Adrenal gland (tissue), 12 donors: ENCODE measurements around the gene PRDX5. TPM values are rescaled to one million over a fixed set of nuclear protein-coding genes. Genes with fewer than 3 reads are reported as not detected.
A peak's percentile ranks its signal among the peaks of the same experiment; 100 is the strongest.

Experiments
- DNase-seq, 7 donors: peaks; one replicate each; pipeline ENCODE4 v3.0.0-alpha.2; 2019 to 2020
- H3K27ac ChIP-seq, 5 donors: fragments of 200-600 bp; sonication (generic) in 4 of 5; 1 replicate in 3 of 5; 2 replicates in 2 of 5; pipeline versions ENCODE4 v1.5.1 to v1.8.0; 2016 to 2020; ENCODE audit warnings: mild to moderate bottlenecking in 1 of 5
- H3K27me3 ChIP-seq: fragments of 200-600 bp; 2 replicates; pipeline ENCODE4 v1.8.0; 2021
- H3K36me3 ChIP-seq, 2 donors: fragments of 200-600 bp; replicated peaks in 1 of 2; 1 replicate in 1 of 2; 2 replicates in 1 of 2; pipeline versions ENCODE4 v1.5.1 to v1.8.0; 2018 to 2022
- H3K4me1 ChIP-seq, 2 donors: fragments of 200-600 bp; replicated peaks in 1 of 2; 1 replicate in 1 of 2; 2 replicates in 1 of 2; pipeline versions ENCODE4 v1.5.1 to v1.8.0; 2018 to 2021
- H3K4me3 ChIP-seq, 4 donors: fragments of 200-600 bp; sonication (generic) in 3 of 4; one replicate each; pipeline ENCODE4 v1.5.1; 2016 to 2018
- H3K9me3 ChIP-seq, 3 donors: fragments of 200-600 bp; sonication (generic) in 1 of 3; replicated peaks in 1 of 3; 1 replicate in 2 of 3; 2 replicates in 1 of 3; pipeline versions ENCODE4 v1.5.1 to v1.8.0; 2016 to 2021
- POLR2A ChIP-seq, 2 donors: fragments of 450-650 bp; IDR thresholded peaks; one replicate each; pipeline ENCODE4 v1.6.1; 2017; ENCODE audit warnings: antibody characterized with exemption in 2 of 2, mild to moderate bottlenecking in 2 of 2, moderate library complexity in 1 of 2
- WGBS, 4 donors: extraction: QIAGEN DNeasy Blood & Tissue Kit in 2 of 4; methylation state at CpG; one replicate each; pipeline versions ENCODE4 v1.1.5 to v1.1.7; 2013 to 2017; 5-methylcytosine and 5-hydroxymethylcytosine counted together
- intact Hi-C, 2 donors: fragments of 100-400 bp; cut with DNase I; formaldehyde crosslinking; loops; one replicate each; pipeline versions ENCODE4 v1.14.1 to v1.15.0; 2022 to 2023
- polyA plus RNA-seq, 3 donors: library from polyadenylated mRNA; stranded (reverse); fragments of 200-250 nt in 2 of 3; fragments of 350-450 nt in 1 of 3; fragmentation: Illumina TruSeq in 1 of 3; extraction: RNeasy Lipid Tissue Mini Kit (QIAGEN cat#74804) in 1 of 3; gene quantifications; one replicate each; pipeline ENCODE4 v1.2.3, GENCODE V29; 2013 to 2014
- total RNA-seq, 9 donors: library from RNA; depleted of rRNA in 4 of 9; stranded (reverse); fragments of >200 nt in 4 of 9; fragments of 120-200 nt in 1 of 9; fragmentation: NEBNext Ultra II Directional in 1 of 9; extraction: Animal tissue kit (Norgen Biotek cat#: 25700) in 1 of 9; gene quantifications; one replicate each; pipeline versions ENCODE4 v1.1.0 to v1.2.4, GENCODE V29; 2013 to 2023
- TF ChIP-seq, protein P1 (sequence below), 6 experiments: fragments of 450-650 bp in 4 of 6; fragments of 200-600 bp in 2 of 6; sonication (generic) in 1 of 6; IDR thresholded peaks; 1 replicate in 5 of 6; 2 replicates in 1 of 6; pipeline versions ENCODE4 v1.5.1 to v1.8.0; 2016 to 2021; ENCODE audit warnings: antibody characterized with exemption in 6 of 6, mild to moderate bottlenecking in 2 of 6, moderate library complexity in 1 of 6
- donor health status: healthy with polysubstance abuse.
- donor health status: Bipolar disorder and iron deficiency.
- donor health status: DM: yes; HTN: yes; CAD: no.
- donor health status: DM: no; HTN: no; CAD: no.
- donor health status: DM: no; HTN: no; CAD: no.
- donor health status: DM: yes; HTN: yes; CAD: no.

The PRDX5 gene
- total and polyA plus RNA-seq, 12 donors: 324 to 843 (median 478) TPM

DNA sequence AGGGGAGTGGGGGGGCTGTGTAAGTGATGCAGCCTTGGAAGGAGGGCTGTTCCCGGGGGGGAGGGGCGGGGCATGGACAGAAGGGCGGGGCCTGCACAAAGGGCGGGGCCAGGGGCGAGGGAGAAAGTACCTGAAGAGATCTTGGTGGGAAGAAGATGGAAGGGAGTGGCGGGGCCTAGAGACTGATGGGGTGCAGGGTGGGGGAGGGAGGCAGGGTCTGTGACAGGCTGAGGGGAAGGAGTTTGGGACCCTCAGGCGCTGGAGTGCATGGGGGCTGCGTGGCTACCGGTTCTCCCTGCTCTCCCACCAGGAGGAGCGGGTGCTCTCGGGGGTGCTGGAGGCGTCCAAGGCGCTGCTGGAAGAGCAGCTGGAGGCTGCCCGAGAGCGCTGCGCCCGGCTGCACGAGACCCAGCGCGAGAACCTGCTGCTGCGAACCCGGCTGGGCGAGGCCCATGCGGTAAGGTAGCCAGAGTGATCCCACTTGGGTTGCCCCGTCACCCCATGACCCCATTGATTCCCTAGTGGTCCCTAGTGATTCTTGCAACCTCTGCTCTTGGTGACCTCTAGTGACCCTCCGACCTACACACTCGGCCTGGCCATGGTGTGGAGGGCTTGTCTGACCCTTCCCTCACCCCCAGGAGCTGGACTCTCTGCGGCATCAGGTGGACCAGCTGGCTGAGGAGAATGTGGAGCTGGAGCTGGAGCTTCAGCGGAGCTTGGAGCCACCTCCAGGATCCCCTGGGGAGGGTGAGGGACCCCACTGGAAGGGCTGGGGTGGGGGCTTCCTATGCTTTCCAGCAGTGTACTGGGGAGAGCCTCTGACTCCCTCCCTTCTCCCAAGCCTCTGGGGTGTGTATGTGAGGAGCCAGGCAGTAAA lies 25.2 kb downstream of the PRDX5 start:
- peak in 1 of 7 donors; percentile 51 for DNase-seq
- TF ChIP-seq POLR2A (IDR thresholded peaks at IDR 0.05): no peak
- TF ChIP-seq, protein P1, sequence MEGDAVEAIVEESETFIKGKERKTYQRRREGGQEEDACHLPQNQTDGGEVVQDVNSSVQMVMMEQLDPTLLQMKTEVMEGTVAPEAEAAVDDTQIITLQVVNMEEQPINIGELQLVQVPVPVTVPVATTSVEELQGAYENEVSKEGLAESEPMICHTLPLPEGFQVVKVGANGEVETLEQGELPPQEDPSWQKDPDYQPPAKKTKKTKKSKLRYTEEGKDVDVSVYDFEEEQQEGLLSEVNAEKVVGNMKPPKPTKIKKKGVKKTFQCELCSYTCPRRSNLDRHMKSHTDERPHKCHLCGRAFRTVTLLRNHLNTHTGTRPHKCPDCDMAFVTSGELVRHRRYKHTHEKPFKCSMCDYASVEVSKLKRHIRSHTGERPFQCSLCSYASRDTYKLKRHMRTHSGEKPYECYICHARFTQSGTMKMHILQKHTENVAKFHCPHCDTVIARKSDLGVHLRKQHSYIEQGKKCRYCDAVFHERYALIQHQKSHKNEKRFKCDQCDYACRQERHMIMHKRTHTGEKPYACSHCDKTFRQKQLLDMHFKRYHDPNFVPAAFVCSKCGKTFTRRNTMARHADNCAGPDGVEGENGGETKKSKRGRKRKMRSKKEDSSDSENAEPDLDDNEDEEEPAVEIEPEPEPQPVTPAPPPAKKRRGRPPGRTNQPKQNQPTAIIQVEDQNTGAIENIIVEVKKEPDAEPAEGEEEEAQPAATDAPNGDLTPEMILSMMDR (IDR thresholded peaks at IDR 0.05): no peak
- 60 to 73% (median 67%) methylated on average over 24 to 29 of the region's 29 CpGs for WGBS, 4 donors

DNA sequence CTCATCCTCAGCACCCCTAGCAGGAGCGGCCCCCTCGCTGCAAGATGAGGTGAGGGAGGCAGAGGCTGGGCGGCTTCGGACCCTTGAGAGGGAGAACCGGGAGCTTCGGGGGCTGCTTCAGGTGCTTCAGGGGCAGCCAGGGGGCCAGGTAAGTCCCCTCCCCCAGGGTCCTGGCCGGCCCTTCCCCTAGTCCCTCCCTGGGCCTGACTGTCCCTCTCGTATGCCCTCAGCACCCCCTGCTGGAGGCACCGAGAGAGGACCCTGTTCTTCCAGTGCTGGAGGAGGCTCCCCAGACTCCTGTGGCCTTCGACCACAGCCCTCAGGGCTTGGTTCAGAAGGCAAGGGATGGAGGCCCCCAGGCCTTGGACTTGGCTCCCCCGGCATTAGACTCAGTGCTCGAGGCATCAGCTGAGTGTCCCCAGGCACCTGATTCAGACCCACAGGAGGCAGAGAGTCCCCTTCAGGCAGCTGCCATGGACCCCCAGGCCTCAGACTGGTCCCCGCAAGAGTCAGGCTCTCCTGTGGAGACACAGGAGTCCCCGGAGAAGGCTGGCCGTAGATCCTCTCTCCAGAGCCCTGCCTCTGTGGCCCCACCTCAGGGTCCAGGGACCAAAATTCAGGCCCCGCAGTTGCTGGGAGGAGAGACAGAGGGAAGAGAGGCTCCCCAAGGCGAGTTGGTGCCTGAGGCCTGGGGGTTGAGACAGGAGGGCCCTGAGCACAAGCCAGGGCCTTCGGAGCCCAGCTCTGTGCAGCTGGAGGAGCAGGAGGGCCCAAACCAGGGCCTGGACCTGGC lies 26.0 kb downstream of the PRDX5 start:
- H3K27me3 ChIP-seq: no peaks in the 10 kb centered on the region
- intact Hi-C loops: no loop called here
- no peaks in the 10 kb centered on the region for H3K36me3 ChIP-seq
- TF ChIP-seq POLR2A (IDR thresholded peaks at IDR 0.05): no peak
- TF ChIP-seq, protein P1 (IDR thresholded peaks at IDR 0.05): peak in 4 of 6 experiments; percentile 22 to 32 (median 26)
- no peak overlapping the region for H3K4me3 ChIP-seq
- no peaks in the 10 kb centered on the region for H3K9me3 ChIP-seq
- H3K27ac ChIP-seq: no peak overlapping the region
- 78 to 81% (median 79%) methylated on average over 9 to 18 of the region's 18 CpGs for WGBS, 4 donors
- H3K4me1 ChIP-seq: peaks cover 6% of the 10 kb centered on the region in 2 donors
- peak in 2 of 7 donors; percentile 41 to 47 for DNase-seq

More for the DNA sequence above, 25.2 kb downstream of the PRDX5 start:
- H3K27me3 ChIP-seq: no peaks in the 10 kb centered on the region
- H3K36me3 ChIP-seq: no peaks in the 10 kb centered on the region
- H3K4me3 ChIP-seq: peak overlapping the region in 1 of 4 donors; percentile 43
- peaks cover 6% of the 10 kb centered on the region in 2 donors for H3K4me1 ChIP-seq
- H3K27ac ChIP-seq: peak overlapping the region in 1 of 5 donors; percentile 71
- intact Hi-C loops: no loop called here
- no peaks in the 10 kb centered on the region for H3K9me3 ChIP-seq

DNA sequence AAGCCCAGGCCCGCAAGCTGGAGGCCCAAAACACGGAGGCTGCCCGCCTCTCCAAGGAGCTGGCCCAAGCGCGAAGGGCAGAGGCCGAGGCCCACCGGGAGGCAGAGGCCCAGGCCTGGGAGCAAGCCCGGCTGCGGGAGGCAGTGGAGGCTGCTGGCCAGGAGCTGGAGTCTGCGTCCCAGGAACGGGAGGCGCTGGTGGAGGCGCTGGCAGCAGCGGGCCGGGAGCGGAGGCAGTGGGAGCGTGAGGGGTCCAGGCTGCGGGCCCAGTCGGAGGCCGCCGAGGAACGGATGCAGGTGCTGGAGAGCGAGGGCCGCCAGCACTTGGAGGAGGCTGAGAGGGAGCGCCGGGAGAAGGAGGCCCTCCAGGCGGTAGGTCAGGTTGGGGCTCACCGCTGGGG lies 26.9 kb downstream of the PRDX5 start:
- WGBS, 4 donors: 91 to 94% (median 93%) methylated on average over 20 to 28 of the region's 28 CpGs
- DNase-seq: no peak
- TF ChIP-seq, protein P1 (IDR thresholded peaks at IDR 0.05): no peak
- no peak for TF ChIP-seq POLR2A (IDR thresholded peaks at IDR 0.05)
- Histone ChIP-seq H3K9me3 (no peaks in the 10 kb centered on the region), H3K36me3 (no peaks in the 10 kb centered on the region), H3K27me3 (no peaks in the 10 kb centered on the region), H3K4me3 (no peak overlapping the region), H3K27ac (no peak overlapping the region), H3K4me1 (peaks cover 6% of the 10 kb centered on the region in 2 donors)
- intact Hi-C loops: no loop called here

DNA sequence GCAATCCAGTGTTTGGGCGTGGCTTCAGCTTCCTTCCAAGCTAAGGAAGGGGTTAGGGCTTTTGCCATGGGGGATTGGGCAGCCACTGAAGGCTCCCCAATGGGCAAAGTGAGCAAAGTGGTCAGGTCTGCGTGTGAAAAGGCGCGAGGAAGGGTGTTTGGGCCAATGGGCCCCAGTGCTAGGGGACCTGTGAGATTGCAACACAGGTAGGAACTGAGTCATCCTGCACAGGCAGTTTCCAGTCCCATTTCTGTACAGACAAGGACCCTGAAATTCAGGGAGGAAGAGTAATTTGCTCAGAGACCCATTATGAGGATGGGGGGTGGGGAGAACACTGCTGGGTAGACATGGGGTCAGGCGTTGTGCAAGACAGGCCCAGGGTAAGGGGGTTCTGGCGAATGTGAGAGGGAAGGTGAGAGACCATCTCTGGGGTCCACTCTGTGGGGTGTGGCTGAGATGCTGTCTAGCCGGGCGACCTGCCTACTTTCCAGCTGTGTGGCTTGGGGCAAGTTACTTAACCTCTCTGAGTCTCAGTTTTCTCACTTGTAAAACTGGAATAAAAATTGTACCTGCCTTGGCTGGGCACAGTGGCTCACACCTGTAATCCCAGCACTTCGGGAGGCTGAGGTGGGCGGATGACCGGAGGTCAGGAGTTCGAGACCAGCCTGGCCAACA lies 29.4 kb downstream of the PRDX5 start:
- 77 to 86% (median 86%) methylated on average over 9 to 12 of the region's 12 CpGs for WGBS, 4 donors
- TF ChIP-seq, protein P1 (IDR thresholded peaks at IDR 0.05): no peak
- no peak for TF ChIP-seq POLR2A (IDR thresholded peaks at IDR 0.05)

More for the DNA sequence above, 29.4 kb downstream of the PRDX5 start:
- intact Hi-C loops: no loop called here
- no peaks in the 10 kb centered on the region for H3K36me3 ChIP-seq
- no peak overlapping the region for H3K4me3 ChIP-seq
- no peak overlapping the region for H3K27ac ChIP-seq
- H3K4me1 ChIP-seq: peaks cover under 1% of the 10 kb centered on the region in 2 donors
- H3K9me3 ChIP-seq: no peaks in the 10 kb centered on the region
- no peaks in the 10 kb centered on the region for H3K27me3 ChIP-seq
- DNase-seq: no peak
